ENCODE data around the gene SORBS2.

DNA sequence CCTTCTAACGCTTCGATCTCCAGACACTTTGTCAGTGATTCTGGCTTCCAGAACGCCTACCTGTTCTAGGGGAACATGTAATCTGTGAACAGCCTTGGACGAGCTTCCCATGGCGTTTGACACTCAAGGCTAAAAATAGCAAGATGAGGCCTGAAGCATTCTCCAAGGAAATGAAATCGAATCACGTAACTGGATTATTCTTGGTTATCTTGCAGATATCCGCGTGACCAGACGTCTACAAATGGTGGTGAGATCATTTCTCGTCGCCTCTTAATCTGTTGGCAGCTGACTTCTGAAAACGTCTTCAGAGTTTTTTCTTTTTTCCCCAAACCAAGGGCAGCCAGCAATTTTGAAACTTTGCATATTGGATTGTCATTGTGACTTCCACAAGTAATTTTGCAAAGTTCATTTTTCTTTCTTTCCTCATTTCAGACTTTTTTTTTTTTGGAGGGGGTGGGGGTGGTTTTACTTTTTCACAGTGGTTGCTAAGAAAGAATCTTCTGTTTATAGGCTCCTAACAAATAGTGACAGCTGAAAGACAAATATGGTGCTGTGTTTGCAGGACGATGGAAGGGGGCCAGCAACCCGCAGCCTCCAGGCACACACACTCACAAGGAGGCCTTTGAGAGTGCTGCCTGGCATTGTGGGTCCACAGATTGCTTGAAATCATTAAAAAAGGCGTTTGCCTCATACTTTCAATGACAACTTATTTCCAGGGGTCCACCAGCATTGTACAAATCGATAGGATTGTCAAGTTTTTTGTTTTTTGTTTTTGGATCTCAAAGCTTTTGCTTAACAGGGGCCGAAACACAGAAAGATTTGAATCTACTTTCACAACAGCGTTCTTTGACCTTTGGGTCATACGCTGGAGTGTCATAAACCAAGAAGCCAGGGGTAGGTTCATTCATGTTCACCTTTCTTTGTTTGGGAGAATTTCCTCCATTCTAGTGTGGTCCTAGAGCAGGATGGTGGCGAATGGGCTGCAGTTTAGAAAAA lies 244.3 kb downstream of the SORBS2 start:
- TF ChIP-seq, protein P1, sequence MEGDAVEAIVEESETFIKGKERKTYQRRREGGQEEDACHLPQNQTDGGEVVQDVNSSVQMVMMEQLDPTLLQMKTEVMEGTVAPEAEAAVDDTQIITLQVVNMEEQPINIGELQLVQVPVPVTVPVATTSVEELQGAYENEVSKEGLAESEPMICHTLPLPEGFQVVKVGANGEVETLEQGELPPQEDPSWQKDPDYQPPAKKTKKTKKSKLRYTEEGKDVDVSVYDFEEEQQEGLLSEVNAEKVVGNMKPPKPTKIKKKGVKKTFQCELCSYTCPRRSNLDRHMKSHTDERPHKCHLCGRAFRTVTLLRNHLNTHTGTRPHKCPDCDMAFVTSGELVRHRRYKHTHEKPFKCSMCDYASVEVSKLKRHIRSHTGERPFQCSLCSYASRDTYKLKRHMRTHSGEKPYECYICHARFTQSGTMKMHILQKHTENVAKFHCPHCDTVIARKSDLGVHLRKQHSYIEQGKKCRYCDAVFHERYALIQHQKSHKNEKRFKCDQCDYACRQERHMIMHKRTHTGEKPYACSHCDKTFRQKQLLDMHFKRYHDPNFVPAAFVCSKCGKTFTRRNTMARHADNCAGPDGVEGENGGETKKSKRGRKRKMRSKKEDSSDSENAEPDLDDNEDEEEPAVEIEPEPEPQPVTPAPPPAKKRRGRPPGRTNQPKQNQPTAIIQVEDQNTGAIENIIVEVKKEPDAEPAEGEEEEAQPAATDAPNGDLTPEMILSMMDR (IDR thresholded peaks at IDR 0.05): no peak
- no peak for TF ChIP-seq POLR2A (IDR thresholded peaks at IDR 0.05)

Measured in thyroid gland (tissue), 4 donors.